WTC11 (cell line): ENCODE data around the gene HTRA1. TPM values are rescaled to one million over a fixed set of nuclear protein-coding genes. Genes with fewer than 3 reads are reported as not detected.

ENCODE experiments used
- ATAC-seq: fragments of 200-7000 bp; cut with Tn5 transposase; 2 replicates; pipeline ENCODE4 v1.10.0; 2021; ENCODE audit warnings: mild to moderate bottlenecking, moderate library complexity
- CTCF ChIA-PET: fragments of 300-600 bp; sonication (Branson Sonifier 250); formaldehyde crosslinking; loops from one replicate; lab custom pipeline; 2021; ENCODE audit warnings: antibody characterized with exemption; lab: Charles Lee
- POLR2A ChIA-PET: fragments of 350-600 bp; sonication (Branson Sonifier 250); formaldehyde crosslinking; loops from one replicate; lab custom pipeline; 2021; ENCODE audit warnings: antibody characterized with exemption; lab: Charles Lee
- DNase-seq: peaks from one replicate; pipeline ENCODE4 v3.0.0; 2021; ENCODE audit warnings: low spot score
- H3K27ac Mint-ChIP-seq: 2 replicates; pipeline ENCODE4 v1.8.0; 2021; ENCODE audit warnings: mixed read lengths
- H3K27me3 Mint-ChIP-seq: 2 replicates; pipeline ENCODE4 v1.8.0; 2021; ENCODE audit warnings: low read depth, mild to moderate bottlenecking, moderate library complexity, mixed read lengths
- H3K36me3 Mint-ChIP-seq: 2 replicates; pipeline ENCODE4 v1.8.0; 2021; ENCODE audit warnings: mixed read lengths
- H3K4me1 Mint-ChIP-seq: 2 replicates; pipeline ENCODE4 v1.8.0; 2022; ENCODE audit warnings: mixed read lengths
- H3K4me3 Mint-ChIP-seq: 2 replicates; pipeline ENCODE4 v1.8.0; 2021; ENCODE audit warnings: mild to moderate bottlenecking, moderate library complexity, mixed read lengths
- H3K9me3 Mint-ChIP-seq: 2 replicates; pipeline ENCODE4 v1.8.0; 2021; ENCODE audit warnings: mixed read lengths
- ATF3 ChIP-seq: sonication (generic); formaldehyde crosslinking; conservative IDR thresholded peaks from 2 replicates; pipeline ENCODE4 v1.8.1; 2022; ENCODE audit warnings: mild to moderate bottlenecking, missing genetic modification reagents
- CTCF ChIP-seq: fragments of 200-600 bp; IDR thresholded peaks from 2 replicates; pipeline ENCODE4 v1.8.0; 2022; ENCODE audit warnings: antibody characterized with exemption
- E2F4 ChIP-seq: sonication (generic); formaldehyde crosslinking; IDR thresholded peaks from 2 replicates; pipeline ENCODE4 v1.8.1; 2022; ENCODE audit warnings: low read depth, mild to moderate bottlenecking, moderate library complexity, missing genetic modification reagents, borderline replicate concordance
- ELF4 ChIP-seq: sonication (generic); formaldehyde crosslinking; IDR thresholded peaks from 2 replicates; pipeline ENCODE4 v1.8.1; 2022; ENCODE audit warnings: low read depth, mild to moderate bottlenecking, moderate library complexity, missing genetic modification reagents
- ESRRA ChIP-seq: sonication (generic); formaldehyde crosslinking; IDR thresholded peaks from 2 replicates; pipeline ENCODE4 v1.8.1; 2022; ENCODE audit warnings: mild to moderate bottlenecking, missing genetic modification reagents, borderline replicate concordance
- JAZF1 ChIP-seq: fragments of 250-450 bp; sonication (Bioruptor Pico); IDR thresholded peaks from 2 replicates; pipeline ENCODE4 v1.9.0; 2021; ENCODE audit warnings: moderate library complexity, mild to moderate bottlenecking, inconsistent platforms
- NFE2L1 ChIP-seq: sonication (generic); formaldehyde crosslinking; IDR thresholded peaks from 2 replicates; pipeline ENCODE4 v1.8.1; 2023; ENCODE audit warnings: missing genetic modification reagents
- NFYB ChIP-seq: sonication (generic); formaldehyde crosslinking; conservative IDR thresholded peaks from 2 replicates; pipeline ENCODE4 v1.8.0; 2022; ENCODE audit warnings: low read depth, missing genetic modification reagents
- NR1H2 ChIP-seq: sonication (generic); formaldehyde crosslinking; IDR thresholded peaks from 2 replicates; pipeline ENCODE4 v1.9.0; 2021; ENCODE audit warnings: mild to moderate bottlenecking, moderate library complexity, missing genetic modification reagents
- TEAD1 ChIP-seq: sonication (generic); formaldehyde crosslinking; IDR thresholded peaks from 2 replicates; pipeline ENCODE4 v1.8.0; 2022; ENCODE audit warnings: mild to moderate bottlenecking, missing genetic modification reagents
- TP53 ChIP-seq: sonication (generic); formaldehyde crosslinking; IDR thresholded peaks from 2 replicates; pipeline ENCODE4 v1.8.1; 2023; ENCODE audit warnings: mild to moderate bottlenecking, missing genetic modification reagents
- USF2 ChIP-seq: sonication (generic); formaldehyde crosslinking; IDR thresholded peaks from 2 replicates; pipeline ENCODE4 v1.8.1; 2023; ENCODE audit warnings: mild to moderate bottlenecking, missing genetic modification reagents, moderate library complexity
- ZNF396 ChIP-seq: fragments of 250-450 bp; sonication (Bioruptor Pico); IDR thresholded peaks from 2 replicates; pipeline ENCODE4 v1.8.0; 2021; ENCODE audit warnings: mild to moderate bottlenecking, moderate library complexity, borderline replicate concordance
- total RNA-seq: library from RNA; stranded (reverse); gene quantifications from 3 replicates; pipeline ENCODE4 v1.2.3, GENCODE V29; 2021
- TF ChIP-seq, protein P1 (sequence below): fragments of 250-450 bp; sonication (Bioruptor Pico); IDR thresholded peaks from 2 replicates; pipeline ENCODE4 v1.9.0; 2021; ENCODE audit warnings: mild to moderate bottlenecking
- TF ChIP-seq, protein P2 (sequence below): fragments of 250-450 bp; sonication (Bioruptor Pico); IDR thresholded peaks from 2 replicates; pipeline ENCODE4 v1.9.0; 2021; ENCODE audit warnings: mild to moderate bottlenecking
- TF ChIP-seq, protein P3 (sequence below): sonication (generic); formaldehyde crosslinking; IDR thresholded peaks from 2 replicates; pipeline ENCODE4 v1.8.1; 2023; ENCODE audit warnings: mild to moderate bottlenecking, missing genetic modification reagents, moderate library complexity

HTRA1 gene
- total RNA-seq, 1 experiment from 2014 or later, result 18.3 TPM

DNA sequence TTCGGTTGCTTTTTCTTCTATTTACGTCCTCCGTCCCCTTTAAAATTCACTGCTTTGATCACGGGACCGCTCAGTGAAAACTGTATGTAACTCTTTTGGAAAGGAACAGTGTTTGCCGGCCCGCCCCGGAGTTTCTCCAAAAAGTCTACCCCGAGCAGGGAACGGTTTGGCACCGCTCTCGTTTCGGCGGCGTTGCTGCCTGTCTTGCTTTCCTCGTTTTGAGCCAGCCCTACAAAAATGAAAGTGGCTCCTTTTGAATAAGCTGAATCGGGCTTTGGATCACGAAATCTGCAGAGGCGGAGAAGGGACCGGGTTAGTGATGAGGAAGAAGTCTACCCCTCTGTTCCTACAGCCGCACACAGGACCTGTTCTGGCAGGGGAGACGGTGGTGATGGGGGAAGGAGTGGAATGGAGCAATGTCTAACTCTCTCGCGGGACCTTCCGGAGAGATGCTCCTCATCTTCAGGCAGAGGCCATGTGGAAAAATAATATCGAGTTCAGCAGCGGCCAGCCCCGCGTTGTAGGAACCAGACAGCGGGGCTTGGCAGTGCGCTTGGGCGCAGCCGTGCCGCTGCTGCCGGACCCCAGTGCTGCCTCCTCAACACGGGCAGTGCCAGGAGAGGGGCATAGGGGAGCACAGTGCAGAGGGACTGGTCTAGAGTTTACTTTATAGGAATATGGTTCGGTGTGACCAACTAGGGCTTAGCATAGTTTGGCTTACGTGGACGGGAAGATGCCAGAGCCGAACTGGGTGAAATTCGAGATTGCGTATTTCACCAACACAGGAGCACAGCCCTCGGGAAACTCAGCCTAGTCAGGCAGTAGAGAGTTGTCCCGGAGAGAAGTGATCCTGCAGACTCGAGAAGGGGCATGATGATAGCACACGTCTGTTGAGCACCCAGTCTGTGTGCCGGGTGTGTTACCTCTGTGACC, 1.4 kb downstream of the HTRA1 start (continued):
- TF ChIP-seq ESRRA (CRISPR knock-in tag), result no peak

- Mint-ChIP-seq H3K36me3 (no peaks in the 10 kb centered on the region), H3K27ac (no peak overlapping the region)
- no peak for DNase-seq
These were observed 2.3 kb downstream of the HTRA1 start for GRCh38 chr10:122463466-122464249.

More at GRCh38 chr10:122463466-122464249, 2.3 kb downstream of the HTRA1 start:
- peak overlapping the region; percentile 73 for H3K4me3 Mint-ChIP-seq
- ChIA-PET CTCF (no interaction called here), POLR2A (no interaction called here)
- no peak for ATAC-seq
- TF ChIP-seq ELF4, result no peak
- no peak for TF ChIP-seq ATF3 (CRISPR knock-in tag)
- no peak for TF ChIP-seq NR1H2 (CRISPR knock-in tag)
- TF ChIP-seq, protein P1, sequence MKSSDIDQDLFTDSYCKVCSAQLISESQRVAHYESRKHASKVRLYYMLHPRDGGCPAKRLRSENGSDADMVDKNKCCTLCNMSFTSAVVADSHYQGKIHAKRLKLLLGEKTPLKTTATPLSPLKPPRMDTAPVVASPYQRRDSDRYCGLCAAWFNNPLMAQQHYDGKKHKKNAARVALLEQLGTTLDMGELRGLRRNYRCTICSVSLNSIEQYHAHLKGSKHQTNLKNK (CRISPR knock-in tag), result no peak
- TF ChIP-seq ZNF396 (CRISPR knock-in tag), result no peak
- no peak for TF ChIP-seq E2F4 (CRISPR knock-in tag)
- TF ChIP-seq, protein P2, sequence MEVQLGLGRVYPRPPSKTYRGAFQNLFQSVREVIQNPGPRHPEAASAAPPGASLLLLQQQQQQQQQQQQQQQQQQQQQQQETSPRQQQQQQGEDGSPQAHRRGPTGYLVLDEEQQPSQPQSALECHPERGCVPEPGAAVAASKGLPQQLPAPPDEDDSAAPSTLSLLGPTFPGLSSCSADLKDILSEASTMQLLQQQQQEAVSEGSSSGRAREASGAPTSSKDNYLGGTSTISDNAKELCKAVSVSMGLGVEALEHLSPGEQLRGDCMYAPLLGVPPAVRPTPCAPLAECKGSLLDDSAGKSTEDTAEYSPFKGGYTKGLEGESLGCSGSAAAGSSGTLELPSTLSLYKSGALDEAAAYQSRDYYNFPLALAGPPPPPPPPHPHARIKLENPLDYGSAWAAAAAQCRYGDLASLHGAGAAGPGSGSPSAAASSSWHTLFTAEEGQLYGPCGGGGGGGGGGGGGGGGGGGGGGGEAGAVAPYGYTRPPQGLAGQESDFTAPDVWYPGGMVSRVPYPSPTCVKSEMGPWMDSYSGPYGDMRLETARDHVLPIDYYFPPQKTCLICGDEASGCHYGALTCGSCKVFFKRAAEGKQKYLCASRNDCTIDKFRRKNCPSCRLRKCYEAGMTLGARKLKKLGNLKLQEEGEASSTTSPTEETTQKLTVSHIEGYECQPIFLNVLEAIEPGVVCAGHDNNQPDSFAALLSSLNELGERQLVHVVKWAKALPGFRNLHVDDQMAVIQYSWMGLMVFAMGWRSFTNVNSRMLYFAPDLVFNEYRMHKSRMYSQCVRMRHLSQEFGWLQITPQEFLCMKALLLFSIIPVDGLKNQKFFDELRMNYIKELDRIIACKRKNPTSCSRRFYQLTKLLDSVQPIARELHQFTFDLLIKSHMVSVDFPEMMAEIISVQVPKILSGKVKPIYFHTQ (CRISPR knock-in tag), result no peak
- TF ChIP-seq TEAD1 (CRISPR knock-in tag), result no peak
- TF ChIP-seq, protein P3, sequence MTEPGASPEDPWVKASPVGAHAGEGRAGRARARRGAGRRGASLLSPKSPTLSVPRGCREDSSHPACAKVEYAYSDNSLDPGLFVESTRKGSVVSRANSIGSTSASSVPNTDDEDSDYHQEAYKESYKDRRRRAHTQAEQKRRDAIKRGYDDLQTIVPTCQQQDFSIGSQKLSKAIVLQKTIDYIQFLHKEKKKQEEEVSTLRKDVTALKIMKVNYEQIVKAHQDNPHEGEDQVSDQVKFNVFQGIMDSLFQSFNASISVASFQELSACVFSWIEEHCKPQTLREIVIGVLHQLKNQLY (CRISPR knock-in tag), result no peak
- TF ChIP-seq CTCF, result no peak
- no peak for TF ChIP-seq TP53 (CRISPR knock-in tag)
- TF ChIP-seq USF2, result no peak
- no peak for TF ChIP-seq NFYB
- TF ChIP-seq NFE2L1 (CRISPR knock-in tag), result no peak
- no peak for TF ChIP-seq JAZF1 (CRISPR knock-in tag)
- no peaks in the 10 kb centered on the region for H3K9me3 Mint-ChIP-seq
- peaks cover 59% of the 10 kb centered on the region for H3K27me3 Mint-ChIP-seq
- peaks cover 38% of the 10 kb centered on the region for H3K4me1 Mint-ChIP-seq
